Kidney epithelial cell (primary cell): ENCODE data around the gene HCFC2. TPM values are rescaled to one million over a fixed set of nuclear protein-coding genes. Genes with fewer than 3 reads are reported as not detected.

Experiments used
- DNase-seq: peaks from one replicate; pipeline ENCODE4 v3.0.0-alpha.2; 2010; ENCODE audit warnings: low read depth
- H3K27me3 ChIP-seq: 2 replicates; pipeline ENCODE4 v1.6.0; 2011; ENCODE audit warnings: low read length; ENCODE audit not compliant: control insufficient read depth, insufficient read depth
- H3K36me3 ChIP-seq: 2 replicates; pipeline ENCODE4 v1.5.1; 2011; ENCODE audit warnings: low read length; ENCODE audit not compliant: control insufficient read depth, insufficient read depth
- H3K4me3 ChIP-seq: 2 replicates; pipeline ENCODE4 v1.5.1; 2011; ENCODE audit warnings: low read depth, mild to moderate bottlenecking, control low read depth, low read length
- total RNA-seq: library from RNA; depleted of rRNA; stranded (reverse); fragments of >200 nt; gene quantifications from 2 replicates; pipeline ENCODE4 v1.2.3, GENCODE V29; 2015
- TF ChIP-seq, protein P1 (sequence below): IDR thresholded peaks from 2 replicates; pipeline ENCODE4 v1.5.1; 2011; ENCODE audit warnings: mild to moderate bottlenecking, moderate library complexity, low read length, control low read depth, inconsistent platforms; ENCODE audit not compliant: insufficient read depth, poor library complexity, severe bottlenecking

HCFC2 gene
- total RNA-seq, 1 donor from 2014 or later: 7.4 TPM

DNA sequence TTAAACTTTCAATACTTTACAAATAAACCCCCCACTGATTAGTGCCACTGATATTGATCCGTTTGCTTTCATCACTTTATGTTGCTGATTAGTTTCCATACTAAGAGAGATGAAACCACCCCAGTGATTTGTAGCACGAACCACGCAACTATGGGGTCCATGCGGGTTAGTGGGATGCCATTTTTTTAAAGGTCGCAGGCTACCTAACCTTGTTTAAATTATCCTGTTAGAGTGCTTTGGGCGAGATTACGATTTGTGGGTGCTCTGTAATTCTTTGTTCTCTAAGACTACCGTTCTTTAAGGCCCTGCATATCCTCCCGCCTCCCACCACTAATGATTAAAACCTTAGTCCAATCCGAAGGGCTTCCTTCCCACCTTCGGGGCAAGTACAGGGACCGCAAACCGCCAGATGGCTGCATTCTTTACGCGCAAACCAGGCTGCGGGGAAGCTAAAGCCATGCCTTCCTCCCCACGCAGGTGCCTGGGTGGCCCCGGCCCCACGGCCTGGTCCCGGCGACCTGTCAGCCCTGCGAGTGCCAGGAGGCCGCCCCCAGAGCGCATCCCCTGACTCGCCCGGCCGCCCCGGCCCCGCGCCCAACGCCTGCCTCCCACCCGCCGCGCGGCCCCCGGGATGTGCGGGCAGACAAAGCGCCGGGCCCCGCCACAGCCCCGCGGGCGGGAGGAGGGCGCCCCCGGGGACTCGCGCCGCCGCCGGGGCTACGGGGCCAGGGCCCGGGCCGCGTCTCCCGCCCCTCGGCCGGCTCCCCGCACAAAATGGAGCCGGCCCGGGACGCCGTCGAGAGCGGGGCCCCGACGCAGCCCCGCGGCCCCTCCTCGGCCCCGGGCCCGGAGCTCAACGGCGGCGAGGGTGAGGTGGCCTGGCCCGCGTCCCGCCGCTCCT is 72.9 kb downstream of the HCFC2 start:
- TF ChIP-seq, protein P1, sequence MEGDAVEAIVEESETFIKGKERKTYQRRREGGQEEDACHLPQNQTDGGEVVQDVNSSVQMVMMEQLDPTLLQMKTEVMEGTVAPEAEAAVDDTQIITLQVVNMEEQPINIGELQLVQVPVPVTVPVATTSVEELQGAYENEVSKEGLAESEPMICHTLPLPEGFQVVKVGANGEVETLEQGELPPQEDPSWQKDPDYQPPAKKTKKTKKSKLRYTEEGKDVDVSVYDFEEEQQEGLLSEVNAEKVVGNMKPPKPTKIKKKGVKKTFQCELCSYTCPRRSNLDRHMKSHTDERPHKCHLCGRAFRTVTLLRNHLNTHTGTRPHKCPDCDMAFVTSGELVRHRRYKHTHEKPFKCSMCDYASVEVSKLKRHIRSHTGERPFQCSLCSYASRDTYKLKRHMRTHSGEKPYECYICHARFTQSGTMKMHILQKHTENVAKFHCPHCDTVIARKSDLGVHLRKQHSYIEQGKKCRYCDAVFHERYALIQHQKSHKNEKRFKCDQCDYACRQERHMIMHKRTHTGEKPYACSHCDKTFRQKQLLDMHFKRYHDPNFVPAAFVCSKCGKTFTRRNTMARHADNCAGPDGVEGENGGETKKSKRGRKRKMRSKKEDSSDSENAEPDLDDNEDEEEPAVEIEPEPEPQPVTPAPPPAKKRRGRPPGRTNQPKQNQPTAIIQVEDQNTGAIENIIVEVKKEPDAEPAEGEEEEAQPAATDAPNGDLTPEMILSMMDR: no peak
- H3K36me3 ChIP-seq: no peaks in the 10 kb centered on the region
- DNase-seq: peak; percentile 31
- H3K27me3 ChIP-seq: no peaks in the 10 kb centered on the region
- peak overlapping the region; percentile 66 for H3K4me3 ChIP-seq

DNA sequence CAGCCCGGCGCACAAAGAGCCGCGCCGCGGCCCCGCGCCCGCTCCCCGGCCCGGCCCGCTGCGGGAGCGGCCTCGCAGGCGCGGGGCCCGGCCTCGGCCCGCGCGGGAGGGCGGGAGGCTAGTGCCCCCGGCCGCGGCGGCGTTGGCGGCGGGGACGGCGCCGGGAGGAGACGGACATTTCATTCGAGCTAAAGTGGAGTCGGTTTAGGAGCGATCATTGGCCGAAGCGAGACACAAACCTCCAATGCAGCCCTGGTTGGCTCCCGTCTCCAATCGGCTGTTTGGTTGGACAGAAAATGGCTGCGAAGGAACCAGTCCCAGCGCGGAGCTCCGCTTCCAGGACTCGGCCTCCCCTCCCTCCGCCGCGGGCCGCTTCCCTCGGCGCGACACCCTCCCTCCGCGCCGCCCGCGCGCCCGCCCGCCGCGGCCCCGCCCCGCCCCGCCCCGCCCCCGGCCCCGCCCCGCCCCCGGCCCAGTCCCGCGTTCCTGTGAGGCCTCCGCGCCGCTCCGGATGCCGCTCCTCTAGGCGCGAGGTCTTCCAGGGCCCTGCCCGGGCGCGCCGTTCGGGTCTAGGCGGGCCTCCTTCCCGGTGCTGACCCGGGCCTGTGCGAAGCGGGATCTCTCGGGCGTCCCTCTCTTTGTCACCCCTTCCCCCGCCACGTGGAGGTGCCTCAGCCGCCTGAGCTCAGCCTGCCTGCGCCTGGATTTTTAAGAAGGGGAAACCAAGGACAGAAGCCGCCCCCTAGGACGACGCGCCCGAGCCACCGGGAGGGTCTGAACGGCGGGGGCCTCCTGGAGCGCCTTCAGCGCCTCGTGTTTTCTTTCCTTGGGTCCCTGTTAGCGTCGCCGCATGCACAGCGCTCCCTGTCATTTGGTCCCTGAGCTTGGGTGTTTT is 73.8 kb downstream of the HCFC2 start, which contains the start of gene NFYB:
Gene NFYB (minus strand): TSS at position 309 of the 895 bp plus-strand sequence. CDS start 2,757 bp downstream, outside the sequence.
- Histone ChIP-seq H3K4me3 (peak within 1 kb of the TSS; percentile 66), H3K36me3 (no peaks in the 10 kb centered on the region), H3K27me3 (no peaks in the 10 kb centered on the region)
- TF ChIP-seq, protein P1: no peak
- DNase-seq: peak; percentile 85

DNA sequence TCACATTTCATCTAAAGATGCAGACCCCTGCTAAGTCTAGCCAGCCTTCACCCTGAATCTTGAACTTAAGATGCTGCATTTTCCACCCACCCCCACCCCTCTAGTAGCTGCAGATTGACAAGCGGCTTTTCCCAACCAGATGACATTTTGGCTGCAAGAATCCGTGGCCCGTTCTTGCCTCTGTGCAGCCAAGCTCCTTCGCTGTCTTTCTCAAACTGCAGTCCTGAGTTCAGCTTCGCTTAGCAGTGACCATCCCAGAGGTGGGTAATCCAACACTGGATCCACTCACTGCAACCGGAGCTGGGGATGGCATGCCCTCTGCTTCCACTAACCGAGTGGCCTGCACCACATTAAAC is 74.4 kb downstream of the HCFC2 start:
- TF ChIP-seq, protein P1: no peak
- peak overlapping the region; percentile 33 for H3K4me3 ChIP-seq
- no peaks in the 10 kb centered on the region for H3K27me3 ChIP-seq
- no peaks in the 10 kb centered on the region for H3K36me3 ChIP-seq
- no peak for DNase-seq

DNA sequence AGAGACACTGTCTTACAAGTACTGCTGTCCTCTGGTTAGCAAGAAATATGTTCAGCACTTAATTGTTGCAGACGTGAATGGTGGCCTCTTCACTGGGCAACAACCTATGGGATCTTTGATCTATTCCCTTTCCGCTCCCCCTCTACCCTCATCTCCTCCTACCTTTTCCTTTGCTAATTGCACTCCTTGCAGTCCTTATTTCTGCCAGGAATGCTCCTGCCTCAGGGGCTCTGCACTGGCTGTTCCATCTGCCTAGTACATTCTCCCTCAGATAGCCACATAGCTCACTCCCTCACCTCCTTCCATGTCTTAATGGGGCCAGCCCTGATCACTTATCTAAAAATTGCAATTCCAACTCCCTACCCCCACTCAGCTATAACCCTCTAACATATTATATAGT is 78.2 kb downstream of the HCFC2 start:
- Histone ChIP-seq H3K27me3 (no peaks in the 10 kb centered on the region), H3K36me3 (no peaks in the 10 kb centered on the region), H3K4me3 (no peak overlapping the region)
- DNase-seq: no peak
- TF ChIP-seq, protein P1: no peak

DNA sequence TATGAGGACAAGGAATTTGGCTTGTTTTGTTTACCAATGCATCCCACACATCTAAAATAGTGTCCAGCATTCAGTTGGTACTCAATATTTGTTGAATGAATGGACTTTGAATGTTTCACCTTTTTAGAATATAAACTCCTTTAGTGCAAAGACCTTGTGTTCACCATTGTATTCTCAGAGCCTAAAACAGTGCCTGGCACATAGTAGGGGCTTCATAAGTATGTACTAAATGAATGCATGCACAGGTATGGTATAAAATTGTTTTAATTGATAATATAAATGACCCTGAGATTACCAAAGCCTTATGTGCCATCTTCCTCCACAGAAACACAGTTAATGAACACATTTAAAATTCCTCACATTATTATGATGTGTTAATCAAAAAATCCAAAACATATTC is 78.7 kb downstream of the HCFC2 start:
- no peak overlapping the region for H3K4me3 ChIP-seq
- no peak for DNase-seq
- H3K27me3 ChIP-seq: no peaks in the 10 kb centered on the region
- TF ChIP-seq, protein P1: no peak
- H3K36me3 ChIP-seq: no peaks in the 10 kb centered on the region
